OCI-LY3 (cell line): ENCODE data around the gene CAMTA1.

Experiments
- EZH2phosphoT487 ChIP-seq: fragments of 200-600 bp; shearing (Covaris generic); IDR thresholded peaks from 2 replicates; pipeline ENCODE4 v1.6.1; 2018; ENCODE audit warnings: antibody characterized with exemption, mixed run types, low read depth
- TF ChIP-seq, protein P1 (sequence below): fragments of 200-600, 300-600 bp; sonication (generic); IDR thresholded peaks from 2 replicates; pipeline ENCODE4 v1.5.1; 2014; ENCODE audit warnings: antibody characterized with exemption, low read length, low read depth

- TF ChIP-seq, protein P1, sequence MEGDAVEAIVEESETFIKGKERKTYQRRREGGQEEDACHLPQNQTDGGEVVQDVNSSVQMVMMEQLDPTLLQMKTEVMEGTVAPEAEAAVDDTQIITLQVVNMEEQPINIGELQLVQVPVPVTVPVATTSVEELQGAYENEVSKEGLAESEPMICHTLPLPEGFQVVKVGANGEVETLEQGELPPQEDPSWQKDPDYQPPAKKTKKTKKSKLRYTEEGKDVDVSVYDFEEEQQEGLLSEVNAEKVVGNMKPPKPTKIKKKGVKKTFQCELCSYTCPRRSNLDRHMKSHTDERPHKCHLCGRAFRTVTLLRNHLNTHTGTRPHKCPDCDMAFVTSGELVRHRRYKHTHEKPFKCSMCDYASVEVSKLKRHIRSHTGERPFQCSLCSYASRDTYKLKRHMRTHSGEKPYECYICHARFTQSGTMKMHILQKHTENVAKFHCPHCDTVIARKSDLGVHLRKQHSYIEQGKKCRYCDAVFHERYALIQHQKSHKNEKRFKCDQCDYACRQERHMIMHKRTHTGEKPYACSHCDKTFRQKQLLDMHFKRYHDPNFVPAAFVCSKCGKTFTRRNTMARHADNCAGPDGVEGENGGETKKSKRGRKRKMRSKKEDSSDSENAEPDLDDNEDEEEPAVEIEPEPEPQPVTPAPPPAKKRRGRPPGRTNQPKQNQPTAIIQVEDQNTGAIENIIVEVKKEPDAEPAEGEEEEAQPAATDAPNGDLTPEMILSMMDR = no peak
- no peak for TF ChIP-seq EZH2phosphoT487
These were observed 642.5 kb downstream of the CAMTA1 start for GRCh38 chr1:7427605-7428300.
